Fibroblast of lung (primary cell): ENCODE data around the gene TMCO1. TPM values are rescaled to one million over a fixed set of nuclear protein-coding genes. Genes with fewer than 3 reads are reported as not detected.
"Not testable (repeated sequence)": the region's sequence is repeated elsewhere in the genome, so short reads cannot be mapped to it uniquely, and the experiment has no call there.

Source experiments
- DNase-seq, 2 donors: peaks; one replicate each; pipeline versions ENCODE4 v3.0.0 to v3.0.0-alpha.2; 2010; ENCODE audit warnings: low read depth in 2 of 2
- H2AFZ ChIP-seq: 2 replicates; pipeline ENCODE4 v1.5.1; 2012; ENCODE audit warnings: low read length, control low read depth, inconsistent platforms
- H3K27ac ChIP-seq: 2 replicates; pipeline ENCODE4 v1.5.1; 2011; ENCODE audit warnings: low read length, control low read depth; ENCODE audit not compliant: insufficient read depth
- H3K27me3 ChIP-seq: 2 replicates; pipeline ENCODE4 v1.5.1; 2011; ENCODE audit warnings: mild to moderate bottlenecking, low read length; ENCODE audit not compliant: control insufficient read depth, insufficient read depth
- H3K36me3 ChIP-seq: 2 replicates; pipeline ENCODE4 v1.5.1; 2011; ENCODE audit warnings: low read length; ENCODE audit not compliant: control insufficient read depth, insufficient read depth
- H3K4me1 ChIP-seq: 2 replicates; pipeline ENCODE4 v1.5.1; 2011; ENCODE audit warnings: low read length; ENCODE audit not compliant: control insufficient read depth, insufficient read depth; ENCODE audit errors: extremely low read depth
- H3K4me2 ChIP-seq: 2 replicates; pipeline ENCODE4 v1.5.1; 2011; ENCODE audit warnings: low read length, control low read depth; ENCODE audit not compliant: insufficient read depth; ENCODE audit errors: extremely low read depth
- H3K4me3 ChIP-seq, 4 experiments: fragments of 200-600 bp in 1 of 4; sonication (generic) in 1 of 4; replicated peaks in 1 of 4; 2 replicates each; pipeline ENCODE4 v1.5.1; 2011 to 2016; ENCODE audit warnings: low read length in 4 of 4, low read depth in 3 of 4, mild to moderate bottlenecking in 3 of 4, control low read depth in 2 of 4, inconsistent platforms in 1 of 4, mixed read lengths in 1 of 4; ENCODE audit not compliant: insufficient read depth in 1 of 4; ENCODE audit errors: control extremely low read depth in 1 of 4
- H3K79me2 ChIP-seq: 2 replicates; pipeline ENCODE4 v1.5.1; 2012; ENCODE audit warnings: mild to moderate bottlenecking, low read length, inconsistent platforms; ENCODE audit not compliant: control insufficient read depth, insufficient read depth
- H3K9ac ChIP-seq: 2 replicates; pipeline ENCODE4 v1.5.1; 2011; ENCODE audit warnings: mild to moderate bottlenecking, low read length, control low read depth; ENCODE audit not compliant: insufficient read depth
- H3K9me3 ChIP-seq: 2 replicates; pipeline ENCODE4 v1.5.1; 2012; ENCODE audit warnings: low read depth, low read length; ENCODE audit not compliant: control insufficient read depth, insufficient read depth
- H4K20me1 ChIP-seq: 2 replicates; pipeline ENCODE4 v1.5.1; 2011; ENCODE audit warnings: low read length; ENCODE audit not compliant: control insufficient read depth, insufficient read depth; ENCODE audit errors: extremely low read depth
- EZH2 ChIP-seq: IDR thresholded peaks from 2 replicates; pipeline ENCODE4 v1.5.1; 2012; ENCODE audit warnings: low read length, control low read depth, mild to moderate bottlenecking; ENCODE audit errors: missing control alignments
- polyA plus RNA-seq, 2 donors: library from polyadenylated mRNA; depleted of rRNA in 1 of 2; stranded (reverse) in 1 of 2; unstranded in 1 of 2; fragments of >200 nt; gene quantifications; 2 replicates each; pipeline ENCODE4 v1.2.1, GENCODE V29; 2011 to 2012; ENCODE audit warnings: missing spikeins in 1 of 2
- total RNA-seq: library from RNA; depleted of rRNA; stranded (reverse); fragments of >200 nt; gene quantifications from 2 replicates; pipeline ENCODE4 v1.2.1, GENCODE V29; 2014
- TF ChIP-seq, protein P1 (sequence below), 2 donors: IDR thresholded peaks in 1 of 2; conservative IDR thresholded peaks in 1 of 2; 1 replicate in 1 of 2; 2 replicates in 1 of 2; pipeline ENCODE4 v1.5.1; 2011 to 2012; ENCODE audit warnings: low read length in 2 of 2, control low read depth in 1 of 2, inconsistent platforms in 1 of 2, low read depth in 1 of 2, mild to moderate bottlenecking in 1 of 2

The TMCO1 gene
- total and polyA plus RNA-seq, 2 donors (not counting 1 experiment from before 2014, with no cell fraction given) = 70.2 to 198 TPM

DNA sequence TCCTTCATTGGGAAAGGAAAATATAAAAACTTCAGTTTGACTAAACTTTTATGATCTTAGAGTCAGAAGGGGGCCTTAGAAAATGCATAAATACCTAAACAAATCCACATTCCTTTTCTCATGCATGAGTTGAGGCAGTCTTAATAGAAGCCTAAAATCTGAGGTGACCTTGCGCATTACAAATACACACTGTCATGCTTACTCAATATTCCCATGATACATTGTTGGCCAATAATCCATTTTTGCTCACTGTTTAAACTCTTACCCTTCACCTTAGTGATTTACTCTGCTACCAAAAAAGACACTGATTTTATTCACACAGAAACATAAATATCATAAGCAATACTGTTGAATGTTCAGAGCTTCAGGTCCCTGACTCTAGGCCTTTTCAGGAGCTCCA lies 19.1 kb upstream of the TMCO1 start:
- Histone ChIP-seq H3K9ac (no peak overlapping the region), H3K4me2 (no peak overlapping the region), H3K79me2 (no peaks in the 10 kb centered on the region), H3K4me3 (no peak overlapping the region), H2AFZ (no peak overlapping the region), H3K36me3 (no peaks in the 10 kb centered on the region), H3K4me1 (no peaks in the 10 kb centered on the region), H3K9me3 (no peaks in the 10 kb centered on the region), H3K27ac (no peak overlapping the region), H3K27me3 (no peaks in the 10 kb centered on the region), H4K20me1 (no peaks in the 10 kb centered on the region)
- no peak for DNase-seq
- no peak for TF ChIP-seq EZH2
- TF ChIP-seq, protein P1, sequence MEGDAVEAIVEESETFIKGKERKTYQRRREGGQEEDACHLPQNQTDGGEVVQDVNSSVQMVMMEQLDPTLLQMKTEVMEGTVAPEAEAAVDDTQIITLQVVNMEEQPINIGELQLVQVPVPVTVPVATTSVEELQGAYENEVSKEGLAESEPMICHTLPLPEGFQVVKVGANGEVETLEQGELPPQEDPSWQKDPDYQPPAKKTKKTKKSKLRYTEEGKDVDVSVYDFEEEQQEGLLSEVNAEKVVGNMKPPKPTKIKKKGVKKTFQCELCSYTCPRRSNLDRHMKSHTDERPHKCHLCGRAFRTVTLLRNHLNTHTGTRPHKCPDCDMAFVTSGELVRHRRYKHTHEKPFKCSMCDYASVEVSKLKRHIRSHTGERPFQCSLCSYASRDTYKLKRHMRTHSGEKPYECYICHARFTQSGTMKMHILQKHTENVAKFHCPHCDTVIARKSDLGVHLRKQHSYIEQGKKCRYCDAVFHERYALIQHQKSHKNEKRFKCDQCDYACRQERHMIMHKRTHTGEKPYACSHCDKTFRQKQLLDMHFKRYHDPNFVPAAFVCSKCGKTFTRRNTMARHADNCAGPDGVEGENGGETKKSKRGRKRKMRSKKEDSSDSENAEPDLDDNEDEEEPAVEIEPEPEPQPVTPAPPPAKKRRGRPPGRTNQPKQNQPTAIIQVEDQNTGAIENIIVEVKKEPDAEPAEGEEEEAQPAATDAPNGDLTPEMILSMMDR (conservative IDR thresholded peaks at IDR 0.05 in 1 of 2, IDR thresholded peaks at IDR 0.05 in 1 of 2; ENCODE audit: low read depth in 1 of 2, low read length in 2 of 2) = no peak

DNA sequence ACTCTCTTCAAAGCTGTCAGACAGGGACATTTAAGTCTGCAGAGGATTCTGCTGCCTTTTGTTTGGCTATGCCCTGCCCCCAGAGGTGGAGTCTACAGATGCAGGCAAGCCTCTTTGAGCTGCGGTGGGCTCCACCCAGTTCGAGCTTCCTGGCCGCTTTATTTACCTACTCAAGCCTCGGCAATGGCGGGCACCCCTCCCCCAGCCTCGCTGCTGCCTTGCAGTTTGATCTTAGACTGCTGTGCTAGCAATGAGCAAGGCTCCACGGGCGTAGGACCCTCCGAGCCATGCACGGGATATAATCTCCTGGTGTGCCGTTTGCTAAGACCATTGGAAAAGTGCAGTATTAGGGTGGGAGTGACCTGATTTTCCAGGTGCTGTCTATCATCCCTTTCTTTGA lies 14.9 kb upstream of the TMCO1 start:
- not testable (repeated sequence) for H2AFZ ChIP-seq, H3K9me3 ChIP-seq, H3K27me3 ChIP-seq, H3K27ac ChIP-seq, H3K36me3 ChIP-seq, DNase-seq, H3K4me2 ChIP-seq, H3K79me2 ChIP-seq, H3K9ac ChIP-seq, H4K20me1 ChIP-seq, H3K4me3 ChIP-seq, H3K4me1 ChIP-seq

DNA sequence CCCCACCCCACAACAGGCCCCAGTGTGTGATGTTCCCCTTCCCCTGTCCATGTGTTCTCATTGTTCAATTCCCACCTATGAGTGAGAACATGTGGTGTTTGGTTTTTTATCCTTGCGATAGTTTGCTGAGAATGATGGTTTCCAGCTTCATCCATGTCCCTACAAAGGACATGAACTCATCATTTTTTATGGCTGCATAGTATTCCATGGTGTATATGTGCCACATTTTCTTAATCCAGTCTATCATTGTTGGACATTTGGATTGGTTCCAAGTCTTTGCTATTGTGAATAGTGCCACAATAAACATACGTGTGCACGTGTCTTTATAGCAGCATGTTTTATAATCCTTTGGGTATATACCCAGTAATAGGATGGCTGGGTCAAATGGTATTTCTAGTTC lies 9.5 kb upstream of the TMCO1 start:
- H3K36me3 ChIP-seq, H3K4me1 ChIP-seq, DNase-seq, H3K9me3 ChIP-seq, H3K27ac ChIP-seq, H2AFZ ChIP-seq, H4K20me1 ChIP-seq, H3K4me3 ChIP-seq, H3K79me2 ChIP-seq, H3K4me2 ChIP-seq, H3K9ac ChIP-seq, H3K27me3 ChIP-seq: not testable (repeated sequence)

DNA sequence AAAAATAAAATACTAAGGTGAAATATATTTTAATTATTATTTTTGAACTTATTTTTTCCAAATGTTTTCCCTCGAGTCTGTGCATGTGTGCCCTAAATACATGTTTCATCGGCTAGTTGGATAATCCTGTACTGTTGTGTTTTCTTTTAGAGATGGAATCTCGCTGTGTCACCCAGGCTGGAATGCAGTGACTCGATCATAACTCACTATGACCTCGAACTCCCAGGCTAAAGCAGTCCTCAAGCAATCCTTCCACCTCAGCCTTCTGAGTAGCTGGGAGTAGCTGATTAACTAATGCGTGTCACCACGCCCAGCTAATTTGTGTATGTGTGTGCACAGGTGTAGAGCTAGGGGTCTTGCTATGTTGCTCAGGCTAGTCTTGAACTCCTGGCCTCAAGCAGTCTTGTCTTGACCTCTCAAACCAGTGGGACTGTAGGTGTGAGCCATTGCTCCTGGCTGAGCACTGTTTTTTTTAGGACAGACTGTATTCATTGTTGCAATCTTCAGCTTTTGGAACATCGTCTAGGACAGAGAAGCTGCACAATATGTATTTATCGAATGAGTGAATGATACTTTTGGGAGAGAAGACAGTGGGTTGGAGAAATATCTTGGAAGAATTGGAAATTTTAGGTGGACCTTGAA lies 4.8 kb upstream of the TMCO1 start:
- H2AFZ ChIP-seq = no peak overlapping the region
- H3K9ac ChIP-seq = no peak overlapping the region
- no peak overlapping the region for H3K27ac ChIP-seq
- H3K9me3 ChIP-seq = no peaks in the 10 kb centered on the region
- H4K20me1 ChIP-seq = no peaks in the 10 kb centered on the region
- H3K79me2 ChIP-seq = peaks cover 17% of the 10 kb centered on the region
- TF ChIP-seq, protein P1 (conservative IDR thresholded peaks at IDR 0.05 in 1 of 2, IDR thresholded peaks at IDR 0.05 in 1 of 2; ENCODE audit: low read depth in 1 of 2, low read length in 2 of 2) = no peak
- no peak for TF ChIP-seq EZH2
- H3K27me3 ChIP-seq = no peaks in the 10 kb centered on the region
- H3K36me3 ChIP-seq = no peaks in the 10 kb centered on the region
- peaks cover 5% of the 10 kb centered on the region for H3K4me1 ChIP-seq
- no peak overlapping the region for H3K4me3 ChIP-seq
- peak overlapping the region; percentile 13 for H3K4me2 ChIP-seq
- peak; percentile 59 to 78 for DNase-seq
